HG03175 (cell line): Measurements from ENCODE around the gene NOTCH4.
A peak's percentile ranks its signal among the peaks of the same experiment; 100 is the strongest.

Experiments
- ATAC-seq: cut with Tn5 transposase; IDR thresholded peaks from one replicate; pipeline ENCODE4 v1.9.1; 2021; ENCODE audit warnings: mild to moderate bottlenecking, moderate library complexity; ENCODE audit not compliant: unreplicated experiment

Gene NOTCH4

DNA sequence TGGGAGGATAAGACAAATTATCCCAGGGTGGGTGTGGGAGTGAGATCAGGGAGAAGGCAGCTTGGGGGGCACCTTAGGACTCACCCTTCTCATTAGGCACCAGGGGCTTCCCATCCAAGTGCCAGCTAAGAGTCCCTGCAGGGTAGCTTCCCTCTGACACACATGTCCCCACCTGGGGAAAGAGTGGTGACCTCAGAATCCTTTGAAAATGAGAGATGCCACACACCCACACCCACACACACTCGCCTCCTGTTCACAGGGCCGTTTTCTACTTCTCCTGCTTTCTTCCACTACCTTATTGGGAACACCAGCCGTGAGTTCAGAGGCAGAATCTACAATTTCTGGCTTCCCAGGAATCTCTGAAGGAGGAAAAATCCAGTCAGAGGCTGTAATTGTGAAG lies 40.8 kb downstream of the NOTCH4 start:
- ATAC-seq, result no peak

DNA sequence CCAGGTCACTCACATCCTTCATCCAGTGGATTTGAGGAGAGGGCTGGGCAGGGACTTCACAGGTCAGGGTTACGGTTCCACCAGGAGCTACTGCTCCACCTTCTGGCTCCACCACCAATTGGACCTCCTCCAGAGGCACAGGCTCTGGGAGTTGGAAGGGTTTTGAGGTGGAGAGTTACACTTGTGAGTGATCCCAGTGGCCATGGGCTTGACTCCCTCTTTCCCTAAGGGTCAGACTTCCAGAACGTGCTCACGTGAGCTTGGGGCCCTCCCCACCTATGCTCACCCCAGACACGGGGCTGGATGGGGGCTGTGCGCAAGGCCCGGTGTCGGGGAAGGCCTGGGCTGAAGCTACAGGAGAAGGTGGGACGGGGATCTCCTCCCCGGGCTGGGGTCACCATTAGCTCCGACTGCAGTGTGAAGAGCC lies 41.3 kb downstream of the NOTCH4 start:
- no peak for ATAC-seq

- ATAC-seq, result no peak
Measured at GRCh38 chr6:32181915-32182529, 41.8 kb downstream of the NOTCH4 start.

GRCh38 chr6:32181148-32181702 lies 42.6 kb downstream of the NOTCH4 start:
- no peak for ATAC-seq

DNA sequence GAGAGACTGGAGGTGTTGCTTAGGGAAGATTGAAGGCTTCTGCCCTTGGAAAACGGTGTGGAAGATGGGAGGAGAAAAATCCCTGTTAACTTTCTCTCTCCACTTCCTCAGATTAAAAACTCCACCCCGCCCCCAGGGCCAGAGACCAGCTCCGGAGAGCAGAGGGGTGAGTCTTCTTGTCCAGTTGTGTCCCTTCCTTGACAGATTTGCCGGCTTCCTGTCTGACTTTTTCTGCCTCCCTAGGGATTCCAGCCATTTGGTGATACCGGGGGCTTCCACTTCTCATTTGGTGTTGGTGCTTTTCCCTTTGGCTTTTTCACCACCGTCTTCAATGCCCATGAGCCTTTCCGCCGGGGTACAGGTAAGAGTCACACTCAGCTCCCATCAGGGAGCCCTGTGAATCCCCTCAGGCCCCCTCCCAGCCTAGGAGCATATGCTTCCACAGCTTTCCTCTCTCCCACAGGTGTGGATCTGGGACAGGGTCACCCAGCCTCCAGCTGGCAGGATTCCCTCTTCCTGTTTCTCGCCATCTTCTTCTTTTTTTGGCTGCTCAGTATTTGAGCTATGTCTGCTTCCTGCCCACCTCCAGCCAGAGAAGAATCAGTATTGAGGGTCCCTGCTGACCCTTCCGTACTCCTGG lies 44.0 kb downstream of the NOTCH4 start:
- no peak for ATAC-seq

- no peak for ATAC-seq
Measured at GRCh38 chr6:32178547-32179440, 45.1 kb downstream of the NOTCH4 start.

DNA sequence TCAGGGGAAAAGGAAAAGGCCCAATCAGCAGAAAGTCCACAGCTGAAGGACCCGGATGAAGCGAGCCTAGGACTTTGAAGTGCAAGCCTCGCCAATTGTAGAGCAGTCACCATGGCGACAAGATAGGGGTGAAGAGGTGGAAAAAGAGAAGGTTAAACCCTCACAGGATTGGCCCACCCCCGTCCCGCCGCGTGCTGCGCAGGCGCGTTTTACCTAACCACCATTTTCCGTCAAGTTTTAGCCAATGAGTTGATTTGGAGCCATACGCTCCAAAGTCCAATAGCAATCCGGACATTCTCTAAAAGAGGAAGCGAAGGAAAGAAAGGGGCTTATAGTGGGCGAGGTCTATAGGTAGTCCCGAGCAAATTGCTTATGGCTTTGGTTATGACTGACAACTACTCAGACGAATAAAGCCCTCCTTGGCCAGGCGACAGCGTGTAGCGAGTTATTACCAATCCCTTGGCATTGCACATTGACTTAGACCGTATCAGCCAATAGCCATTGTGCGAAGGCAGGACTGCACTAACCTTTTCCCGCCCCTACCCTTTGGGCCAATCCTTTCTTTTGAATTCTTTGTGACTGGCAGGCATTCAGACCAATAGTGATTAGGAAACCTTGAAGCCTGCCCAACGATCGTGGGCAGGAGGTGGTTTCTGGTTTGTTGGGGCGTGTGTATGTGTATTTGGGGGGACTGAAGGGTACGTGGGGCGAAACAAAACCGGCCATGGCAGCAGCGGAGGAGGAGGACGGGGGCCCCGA lies 45.9 kb downstream of the NOTCH4 start, which contains the start of gene RNF5:
Gene RNF5 (plus strand): TSS at position 618 of the 759 bp plus-strand sequence. CDS start 107 bp downstream, at position 725.
- peak; percentile 81 for ATAC-seq

DNA sequence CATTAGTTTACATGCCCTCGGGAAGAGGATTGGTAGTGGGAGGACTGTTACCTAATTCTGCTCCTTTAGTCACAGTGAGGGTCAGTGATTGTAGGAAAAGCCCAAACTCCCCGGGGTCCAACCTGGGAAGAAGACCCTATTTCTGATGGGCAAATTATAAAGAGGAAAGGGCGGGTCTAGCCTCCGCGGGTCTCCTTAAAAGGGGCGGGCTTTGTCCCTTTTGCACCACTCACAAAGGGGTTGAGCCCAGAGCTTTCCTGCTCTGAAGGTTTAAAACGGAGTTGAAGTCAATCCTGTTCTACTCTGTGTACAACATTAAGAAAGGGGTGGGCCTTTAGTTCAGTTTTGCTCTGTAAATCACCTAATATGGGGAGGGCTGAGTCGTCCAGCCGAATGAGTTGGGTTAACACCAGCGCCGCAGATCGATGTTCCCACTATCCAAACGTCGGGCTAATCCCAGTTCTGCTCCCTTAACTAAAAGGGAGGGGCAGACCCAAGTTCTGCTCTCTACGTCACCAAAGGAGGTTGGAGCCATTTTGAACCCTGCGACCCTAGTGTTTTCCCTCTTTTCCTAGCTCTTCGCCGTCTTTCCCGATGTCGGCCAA lies 46.6 kb downstream of the NOTCH4 start:
- no peak for ATAC-seq

DNA sequence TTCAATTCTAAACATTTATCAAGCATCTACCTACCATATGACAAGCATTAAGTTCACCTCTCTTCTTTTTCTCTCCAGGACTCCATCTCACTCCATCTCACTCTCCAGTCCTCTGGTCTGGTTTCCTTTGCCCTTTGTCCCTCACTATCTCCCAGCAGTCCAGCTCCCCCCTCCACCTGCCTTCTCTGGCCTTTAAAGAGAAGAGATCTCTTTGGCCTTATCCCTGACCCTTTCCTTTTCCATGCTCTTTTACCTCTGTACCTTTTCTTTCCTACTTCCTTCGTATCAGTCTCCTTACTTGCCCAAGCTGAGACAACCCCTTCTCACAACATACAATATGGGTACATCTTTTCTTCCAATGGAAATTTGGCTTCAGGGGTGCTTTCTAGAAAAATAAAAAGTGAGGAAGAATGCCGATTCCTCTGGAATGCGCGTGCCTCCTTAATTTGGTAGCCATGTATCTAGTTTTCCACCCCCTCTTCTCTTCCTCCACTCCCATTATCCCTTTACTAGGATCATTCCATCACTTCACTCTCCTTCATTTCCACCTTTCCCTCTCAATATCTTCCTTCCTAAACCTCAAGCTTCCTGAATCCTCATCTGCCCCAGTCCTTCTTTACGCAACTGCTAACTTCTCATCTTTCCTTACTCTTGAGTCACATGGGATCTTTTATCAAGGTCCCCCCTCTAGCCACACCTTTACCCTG lies 47.2 kb downstream of the NOTCH4 start:
- no peak for ATAC-seq

GRCh38 chr6:32175711-32176475 lies 48.0 kb downstream of the NOTCH4 start, which contains the start of gene AGPAT1:
Gene AGPAT1, minus strand, starts transcription at chr6:32176084. Its CDS starts 4,588 bp downstream, at chr6:32171496.
- peak; percentile 50 for ATAC-seq

DNA sequence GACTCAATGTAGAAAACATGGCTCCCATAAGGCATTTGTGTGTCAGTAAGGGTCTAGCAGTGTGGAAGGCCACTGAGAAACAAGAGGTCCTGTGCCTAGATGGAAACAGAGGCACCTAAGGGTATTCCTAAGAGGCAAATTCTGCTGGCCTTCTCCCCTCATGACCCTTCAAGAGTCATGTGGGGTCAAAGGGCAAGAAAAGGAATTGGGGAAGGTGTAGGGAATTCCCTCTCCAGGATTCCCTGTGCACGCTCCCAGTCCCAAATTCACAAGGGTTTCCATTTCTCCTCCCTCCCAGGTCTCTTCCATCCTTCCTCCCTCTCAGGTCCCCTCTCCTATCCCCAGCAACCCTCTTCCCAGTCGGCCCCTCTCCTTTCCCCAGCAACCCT lies 48.6 kb downstream of the NOTCH4 start:
- ATAC-seq, result no peak

DNA sequence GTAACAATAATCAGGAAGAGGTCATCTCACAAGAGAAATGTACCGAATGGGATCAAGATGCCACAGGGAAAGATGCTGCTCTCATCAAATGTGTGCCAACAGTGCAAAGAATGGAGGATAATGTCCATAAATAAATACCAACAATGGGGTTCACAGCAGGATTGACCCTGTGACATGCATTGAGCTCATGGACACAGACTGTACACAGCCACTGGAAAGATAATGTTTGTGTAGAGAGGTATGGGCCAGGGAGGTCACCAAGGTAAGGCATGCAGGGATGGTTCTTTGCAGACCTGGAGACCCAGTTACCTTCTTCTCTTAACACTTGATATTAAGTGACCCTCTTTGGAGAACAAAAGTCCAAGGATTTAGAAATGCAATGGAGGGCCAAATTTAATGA lies 49.5 kb downstream of the NOTCH4 start:
- no peak for ATAC-seq

DNA sequence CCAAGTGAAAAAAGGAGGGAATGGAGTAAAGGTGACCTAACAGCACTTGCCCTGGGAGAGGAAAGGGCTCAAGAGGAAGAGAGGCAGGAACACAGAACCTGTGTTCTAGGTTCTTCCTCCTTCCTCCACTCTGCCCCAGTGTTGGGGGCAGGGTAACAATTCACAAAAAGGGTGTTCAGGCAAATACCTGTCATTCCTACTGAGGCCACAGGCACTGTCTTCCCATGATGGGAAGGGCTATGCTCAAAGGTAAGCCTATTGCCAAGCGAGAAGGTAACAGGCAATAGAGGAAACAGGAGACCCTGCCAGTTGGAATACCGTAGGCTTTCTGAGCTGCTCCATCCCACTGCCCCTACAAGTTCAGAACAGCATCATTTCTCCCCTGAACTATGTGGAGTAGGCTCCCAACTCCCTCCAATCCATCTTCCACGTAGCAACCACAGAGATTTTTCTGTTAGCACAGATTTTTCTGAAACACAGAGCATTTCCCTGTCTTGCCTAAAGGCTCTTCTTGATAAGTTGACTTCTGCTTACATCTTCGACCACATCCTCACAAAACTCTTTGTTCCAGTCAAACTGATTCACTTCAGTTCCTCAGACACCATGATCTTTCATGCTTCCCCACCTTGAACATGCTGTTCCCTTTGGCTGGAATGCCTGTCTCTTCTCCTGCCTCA lies 50.7 kb downstream of the NOTCH4 start:
- ATAC-seq, result no peak

GRCh38 chr6:32171234-32171633 lies 52.6 kb downstream of the NOTCH4 start:
- ATAC-seq, result no peak

DNA sequence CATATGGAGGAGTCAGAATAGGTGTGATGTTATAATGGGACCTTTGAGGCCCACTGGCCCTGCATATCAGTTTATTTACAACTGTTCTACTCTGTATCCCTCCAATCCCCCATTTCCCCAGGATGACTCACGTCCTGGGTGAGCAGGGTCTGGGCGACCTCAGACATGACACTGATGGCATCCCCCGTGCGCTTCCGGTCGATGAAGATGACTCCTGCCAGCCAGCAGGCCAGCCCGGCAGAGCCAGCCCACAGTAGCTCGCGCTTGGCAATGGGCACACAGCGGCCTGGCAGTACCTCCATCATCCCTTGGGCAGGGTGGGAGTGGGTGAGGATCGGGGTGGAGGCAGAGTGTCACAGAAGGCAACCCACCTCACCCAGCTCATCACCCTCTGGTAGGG lies 53.6 kb downstream of the NOTCH4 start:
- no peak for ATAC-seq

- no peak for ATAC-seq
Measured at GRCh38 chr6:32168807-32169591, 54.9 kb downstream of the NOTCH4 start.

GRCh38 chr6:32168350-32168749 lies 55.5 kb downstream of the NOTCH4 start:
- no peak for ATAC-seq
